Middle frontal gyrus (tissue), 1 donor: Measurements from ENCODE around the gene OR51E1.

Experiments used
- DNase-seq: peaks from one replicate; pipeline ENCODE4 v3.0.0-alpha.2; 2015; ENCODE audit warnings: low spot score; ENCODE audit errors: extremely low spot score

Gene OR51E1

GRCh38 chr11:4647766-4648165 is 4.0 kb downstream of the OR51E1 start:
- no peak for DNase-seq

DNA sequence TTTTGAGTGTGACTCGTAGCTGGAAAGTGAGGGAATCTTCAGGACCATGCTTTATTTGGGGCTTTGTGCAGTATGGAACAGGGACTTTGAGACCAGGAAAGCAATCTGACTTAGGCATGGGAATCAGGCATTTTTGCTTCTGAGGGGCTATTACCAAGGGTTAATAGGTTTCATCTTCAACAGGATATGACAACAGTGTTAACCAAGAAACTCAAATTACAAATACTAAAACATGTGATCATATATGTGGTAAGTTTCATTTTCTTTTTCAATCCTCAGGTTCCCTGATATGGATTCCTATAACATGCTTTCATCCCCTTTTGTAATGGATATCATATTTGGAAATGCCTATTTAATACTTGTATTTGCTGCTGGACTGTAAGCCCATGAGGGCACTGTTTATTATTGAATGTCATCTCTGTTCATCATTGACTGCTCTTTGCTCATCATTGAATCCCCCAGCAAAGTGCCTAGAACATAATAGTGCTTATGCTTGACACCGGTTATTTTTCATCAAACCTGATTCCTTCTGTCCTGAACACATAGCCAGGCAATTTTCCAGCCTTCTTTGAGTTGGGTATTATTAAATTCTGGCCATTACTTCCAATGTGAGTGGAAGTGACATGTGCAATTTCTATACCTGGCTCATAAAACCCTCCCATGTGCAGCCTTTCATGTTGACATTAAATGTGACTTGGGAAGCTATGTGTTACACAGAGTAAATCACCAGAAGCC is 11.0 kb downstream of the OR51E1 start:
- no peak for DNase-seq

DNA sequence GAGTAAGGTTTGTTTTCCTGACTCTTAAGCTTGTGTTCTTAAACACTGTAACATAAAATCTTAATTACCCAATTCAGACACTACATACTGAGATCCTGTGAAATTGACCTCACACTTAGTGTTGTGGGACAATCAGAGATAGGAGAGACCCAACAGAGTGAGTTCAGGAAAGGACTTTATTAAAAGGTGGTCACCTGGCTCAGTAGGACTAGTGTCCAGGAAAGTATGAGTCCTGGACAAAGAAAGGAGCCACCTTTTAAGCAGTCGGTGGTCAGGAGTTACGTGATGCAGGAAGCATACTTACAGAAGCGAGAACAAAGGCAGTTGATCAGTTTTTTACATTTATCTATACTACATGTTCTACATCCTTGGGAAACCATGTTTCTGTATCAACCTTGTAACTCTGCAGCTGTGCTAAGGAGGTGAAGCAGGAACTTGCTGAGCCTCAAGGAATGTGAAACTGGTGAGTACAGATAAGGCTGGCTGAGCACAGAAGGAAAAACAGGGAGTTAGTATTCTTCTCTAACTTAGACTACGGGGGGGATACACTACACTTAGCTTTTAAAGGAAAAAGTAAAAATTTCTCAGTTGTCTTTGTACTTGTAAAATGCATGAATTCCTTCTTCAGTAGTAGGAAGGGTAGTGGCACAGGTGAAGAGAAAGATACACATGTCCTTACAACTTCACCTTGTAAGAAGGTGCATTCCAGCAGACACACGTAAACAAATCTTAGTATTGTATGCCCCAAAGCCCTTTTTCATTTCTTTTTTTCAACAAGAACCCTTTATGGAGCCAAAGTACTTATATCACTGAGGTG is 15.1 kb downstream of the OR51E1 start:
- no peak for DNase-seq

GRCh38 chr11:4662876-4663275 is 19.1 kb downstream of the OR51E1 start:
- no peak for DNase-seq

- DNase-seq = no peak
These were observed 20.4 kb downstream of the OR51E1 start for GRCh38 chr11:4664183-4664582.

- DNase-seq = no peak
These were observed 21.0 kb downstream of the OR51E1 start for GRCh38 chr11:4664786-4665185.

DNA sequence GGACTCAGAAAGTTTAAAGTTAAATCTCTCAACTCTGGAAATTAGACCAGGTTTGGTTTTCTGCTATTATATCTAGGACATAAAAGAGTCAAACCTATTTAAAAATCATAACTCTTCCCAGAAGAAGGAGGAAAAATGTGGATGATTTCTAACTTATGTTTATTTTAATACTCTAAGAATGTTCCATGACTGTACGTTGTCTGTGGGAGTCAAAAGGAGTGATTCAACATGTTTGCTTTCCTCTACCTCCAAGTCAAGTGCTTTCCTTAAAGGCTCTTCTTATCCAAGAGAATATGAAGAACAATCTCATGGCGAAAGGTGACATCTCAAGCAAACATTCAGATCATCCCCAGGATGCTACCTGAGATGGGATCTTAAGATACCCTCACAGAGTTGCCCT is 21.6 kb downstream of the OR51E1 start:
- DNase-seq = no peak

GRCh38 chr11:4671741-4672140 is 28.0 kb downstream of the OR51E1 start:
- no peak for DNase-seq

- DNase-seq = no peak
These were observed 28.7 kb downstream of the OR51E1 start for GRCh38 chr11:4672470-4672869.

DNA sequence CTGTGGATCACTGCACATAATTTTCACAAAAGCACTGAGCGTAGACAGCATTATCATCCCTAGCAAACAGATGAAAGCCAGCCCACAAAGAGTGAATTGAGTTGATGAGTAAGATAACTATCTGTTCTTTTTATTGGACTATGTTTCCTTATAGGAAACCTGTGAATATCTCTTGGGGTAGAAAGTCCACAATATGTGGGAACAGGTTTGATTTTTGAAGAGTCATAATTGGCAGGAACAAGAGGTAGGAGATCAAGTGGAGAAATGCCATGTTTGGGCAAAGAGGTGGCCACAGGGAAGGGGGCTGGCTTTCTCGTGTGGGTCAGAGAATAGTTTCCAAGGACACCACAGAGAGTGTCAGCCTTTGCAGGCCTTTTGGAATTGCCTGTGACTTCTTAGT is 30.0 kb downstream of the OR51E1 start:
- DNase-seq = no peak

GRCh38 chr11:4677948-4678347 is 34.2 kb downstream of the OR51E1 start:
- no peak for DNase-seq

DNA sequence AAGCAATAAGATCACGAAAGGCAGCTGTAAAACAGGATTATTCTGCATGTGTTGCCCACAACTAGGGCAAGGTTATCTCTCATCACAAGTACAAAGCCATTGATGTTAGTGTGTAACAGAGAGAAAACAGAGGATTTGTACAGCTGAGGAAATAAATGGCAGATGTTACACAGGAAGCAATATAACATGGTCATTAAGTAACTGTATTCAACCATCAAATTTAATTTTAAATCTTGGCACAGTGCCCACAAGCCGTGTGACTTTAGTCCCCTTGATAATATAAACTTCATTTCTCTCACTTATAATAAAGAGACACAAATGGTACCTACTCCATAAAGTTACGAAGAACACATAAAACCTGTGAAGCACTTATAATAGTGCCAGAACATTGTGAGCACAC is 36.6 kb downstream of the OR51E1 start:
- DNase-seq = no peak

- no peak for DNase-seq
These were observed 39.0 kb downstream of the OR51E1 start for GRCh38 chr11:4682623-4683419.

DNA sequence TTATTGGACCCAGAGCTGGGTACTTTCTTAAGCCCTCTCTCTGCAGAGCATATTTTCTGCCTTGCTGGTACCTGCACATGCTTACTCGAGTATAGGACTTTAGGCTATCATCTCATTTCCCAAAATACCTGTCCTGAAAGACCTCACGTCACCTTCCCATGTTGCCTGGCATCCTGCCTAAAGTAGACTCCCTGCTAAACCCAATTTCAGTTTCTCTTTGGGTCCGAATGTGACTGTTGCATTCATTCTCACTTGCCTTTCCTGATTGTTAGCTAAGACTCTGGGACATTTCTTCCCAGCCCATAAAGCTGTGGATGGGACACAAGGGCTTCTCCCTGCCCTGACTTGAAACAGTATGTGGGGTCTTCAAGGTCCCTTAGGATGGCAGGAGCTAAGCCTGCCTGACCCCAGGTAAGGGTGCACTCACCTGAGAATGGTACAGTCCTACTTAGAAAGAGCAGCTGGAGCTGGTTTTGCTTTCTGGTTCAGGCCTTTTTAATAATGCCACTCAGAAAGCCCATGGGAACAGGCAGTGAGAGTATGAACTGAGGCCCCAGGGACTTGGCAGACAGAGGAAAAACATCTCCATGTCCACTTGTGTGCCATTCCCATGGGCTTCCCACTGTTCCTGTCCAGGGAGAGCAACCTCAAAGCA is 41.0 kb downstream of the OR51E1 start:
- DNase-seq = no peak

GRCh38 chr11:4695442-4695841 is 51.7 kb downstream of the OR51E1 start:
- DNase-seq = no peak

- no peak for DNase-seq
These were observed 53.8 kb downstream of the OR51E1 start, which contains the start of gene OR51E2 for GRCh38 chr11:4697585-4697984. Gene OR51E2 (minus strand): TSS chr11:4697853. CDS start chr11:4682711, 15,142 bp downstream.

GRCh38 chr11:4699697-4700435 is 56.1 kb downstream of the OR51E1 start:
- no peak for DNase-seq

- DNase-seq = no peak
These were observed 56.6 kb downstream of the OR51E1 start for GRCh38 chr11:4700436-4700820.

GRCh38 chr11:4704054-4704789 is 60.4 kb downstream of the OR51E1 start, which contains the start of gene MMP26:
Gene MMP26 (plus strand): TSS chr11:4704784.
- no peak for DNase-seq

DNA sequence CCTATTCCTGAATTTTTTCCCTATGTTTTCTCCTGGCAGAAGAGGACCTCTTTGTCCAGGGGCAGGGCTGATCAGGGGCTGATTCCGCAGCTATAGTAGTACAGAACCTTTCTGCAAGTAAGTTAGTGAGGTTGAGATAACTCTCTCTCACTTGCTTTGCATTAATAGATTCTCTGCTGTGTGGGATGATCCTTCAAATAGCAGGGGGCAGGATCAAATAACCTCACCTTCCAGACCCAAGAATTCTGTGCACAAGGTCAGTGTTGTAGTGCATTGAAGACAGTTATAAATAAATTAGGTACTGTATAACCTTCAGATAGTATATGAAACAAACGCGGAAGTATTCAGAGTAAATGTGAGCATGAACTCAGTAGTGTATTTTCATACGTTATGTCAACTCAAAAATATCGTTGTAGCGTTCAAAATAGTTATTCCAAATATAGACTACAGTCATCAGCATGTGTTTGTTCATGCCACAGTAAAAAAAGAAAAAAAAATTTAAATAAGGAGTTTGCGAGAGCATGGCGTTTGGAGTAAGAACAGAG is 61.1 kb downstream of the OR51E1 start:
- DNase-seq = no peak
